Brain pericyte (primary cell): ENCODE results near the gene TTC34.

Source experiments
- DNase-seq: peaks from one replicate; pipeline ENCODE4 v3.0.0-alpha.2; 2012; ENCODE audit warnings: low read depth, low spot score

TTC34 gene

DNA sequence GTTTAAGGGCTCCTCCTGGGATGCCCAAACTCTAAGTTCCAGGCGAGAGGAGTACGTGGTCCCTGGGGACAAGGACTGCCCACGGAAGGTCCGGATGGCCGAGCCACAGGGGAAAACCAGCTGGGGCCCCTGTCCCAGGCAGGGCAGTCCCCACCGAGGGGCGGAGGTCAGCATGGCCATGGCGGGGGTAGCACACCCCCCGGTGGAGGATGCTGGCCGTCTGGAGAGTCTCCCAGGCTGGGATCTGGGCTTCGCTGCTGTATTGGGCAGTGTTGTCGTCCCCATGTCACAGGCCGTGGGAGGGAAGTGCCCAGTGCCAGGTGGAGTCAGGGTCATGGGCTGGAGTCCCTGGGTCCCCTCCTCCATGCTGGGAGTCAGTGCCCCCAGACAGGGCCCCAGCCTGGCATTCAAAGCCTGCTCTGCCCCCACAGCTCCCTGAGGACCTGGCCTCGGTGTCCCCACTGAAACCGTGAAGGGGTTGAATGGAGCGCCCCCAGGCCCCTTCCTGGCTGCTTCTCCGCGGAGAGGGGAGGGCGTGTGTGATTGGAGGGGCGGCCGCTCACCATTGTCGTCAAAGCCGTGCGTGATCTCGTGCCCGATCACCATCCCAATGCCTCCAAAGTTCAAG is 208.1 kb downstream of the TTC34 start:
- no peak for DNase-seq

DNA sequence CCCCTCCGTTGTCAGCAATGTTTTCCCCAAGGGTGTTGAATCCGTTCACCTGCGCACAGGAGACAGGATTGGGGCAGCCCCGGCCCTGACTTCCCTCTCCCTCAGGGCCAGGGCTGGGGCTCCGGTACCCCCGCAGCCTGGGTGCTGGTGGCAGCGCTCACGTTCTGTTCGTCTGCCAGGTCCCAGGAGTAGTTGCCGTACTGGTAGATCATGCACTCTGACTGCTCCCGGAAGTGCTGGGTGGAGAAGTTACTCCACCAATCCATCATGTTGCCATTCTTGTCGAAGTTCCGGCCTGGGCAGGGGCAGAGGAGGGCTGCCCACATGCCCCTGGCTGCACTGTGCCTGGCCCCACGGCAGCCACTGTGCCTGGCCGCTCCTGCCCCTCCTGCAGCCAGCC is 208.8 kb downstream of the TTC34 start:
- no peak for DNase-seq

GRCh38 chr1:2591581-2592261 is 209.8 kb downstream of the TTC34 start:
- DNase-seq: no peak

DNA sequence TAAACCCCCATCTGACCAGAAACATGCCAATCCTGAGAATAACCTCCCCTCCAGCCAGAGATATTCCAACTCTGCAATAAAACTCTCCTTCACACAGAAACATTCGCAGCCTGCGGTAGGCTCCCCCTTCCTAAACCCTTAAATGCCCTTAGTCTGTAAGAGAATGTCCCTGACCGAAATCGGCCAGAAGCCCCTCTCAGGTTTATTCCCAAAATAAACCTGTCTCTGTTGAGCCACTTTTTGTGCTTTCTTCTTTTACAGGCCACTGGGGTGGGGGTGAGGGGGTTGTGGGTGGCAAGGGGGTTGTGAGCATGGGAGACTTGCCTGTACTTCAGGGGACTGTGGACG is 210.3 kb downstream of the TTC34 start:
- no peak for DNase-seq

GRCh38 chr1:2590233-2591141 is 211.0 kb downstream of the TTC34 start:
- no peak for DNase-seq

GRCh38 chr1:2589431-2590232 is 211.9 kb downstream of the TTC34 start:
- DNase-seq: no peak

GRCh38 chr1:2588661-2589430 is 212.6 kb downstream of the TTC34 start:
- DNase-seq: no peak

- DNase-seq: no peak
Measured at GRCh38 chr1:2587860-2588571, 213.5 kb downstream of the TTC34 start.

DNA sequence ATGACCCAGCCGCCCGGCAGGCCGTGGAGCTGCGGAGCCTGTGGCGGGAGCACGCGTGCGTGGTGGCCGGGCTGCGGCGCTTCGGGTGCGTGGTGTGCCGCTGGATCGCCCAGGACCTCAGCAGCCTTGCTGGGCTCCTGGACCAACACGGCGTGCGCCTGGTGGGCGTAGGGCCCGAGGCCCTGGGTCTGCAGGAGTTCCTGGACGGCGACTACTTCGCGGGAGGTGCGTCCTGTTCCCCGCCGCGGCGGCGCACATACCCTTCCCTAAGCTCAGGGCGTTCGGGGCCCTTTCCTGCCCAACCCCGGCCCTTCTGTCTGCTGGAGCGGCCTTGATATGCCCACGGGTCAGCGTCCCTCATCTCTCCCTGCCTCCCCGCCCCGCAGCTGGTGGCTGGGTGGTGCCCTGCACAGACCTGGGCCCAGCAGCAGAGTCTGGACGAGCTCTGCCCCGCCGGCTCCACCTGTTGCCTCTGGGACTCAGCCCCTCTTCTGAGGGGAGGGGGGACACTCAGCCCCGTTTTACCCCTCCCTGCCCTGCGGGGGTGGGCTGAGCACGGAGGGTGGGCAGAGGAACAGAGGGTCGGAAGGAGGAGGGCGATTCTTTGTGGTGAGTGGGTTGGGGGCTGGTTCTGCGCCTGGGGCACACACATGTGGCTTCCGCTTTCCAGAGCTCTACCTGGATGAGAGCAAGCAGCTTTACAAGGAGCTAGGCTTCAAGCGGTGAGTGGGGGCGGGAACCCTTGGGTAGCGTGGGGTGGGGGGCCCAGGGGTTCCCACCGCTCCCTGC is 214.2 kb downstream of the TTC34 start:
- DNase-seq: no peak

DNA sequence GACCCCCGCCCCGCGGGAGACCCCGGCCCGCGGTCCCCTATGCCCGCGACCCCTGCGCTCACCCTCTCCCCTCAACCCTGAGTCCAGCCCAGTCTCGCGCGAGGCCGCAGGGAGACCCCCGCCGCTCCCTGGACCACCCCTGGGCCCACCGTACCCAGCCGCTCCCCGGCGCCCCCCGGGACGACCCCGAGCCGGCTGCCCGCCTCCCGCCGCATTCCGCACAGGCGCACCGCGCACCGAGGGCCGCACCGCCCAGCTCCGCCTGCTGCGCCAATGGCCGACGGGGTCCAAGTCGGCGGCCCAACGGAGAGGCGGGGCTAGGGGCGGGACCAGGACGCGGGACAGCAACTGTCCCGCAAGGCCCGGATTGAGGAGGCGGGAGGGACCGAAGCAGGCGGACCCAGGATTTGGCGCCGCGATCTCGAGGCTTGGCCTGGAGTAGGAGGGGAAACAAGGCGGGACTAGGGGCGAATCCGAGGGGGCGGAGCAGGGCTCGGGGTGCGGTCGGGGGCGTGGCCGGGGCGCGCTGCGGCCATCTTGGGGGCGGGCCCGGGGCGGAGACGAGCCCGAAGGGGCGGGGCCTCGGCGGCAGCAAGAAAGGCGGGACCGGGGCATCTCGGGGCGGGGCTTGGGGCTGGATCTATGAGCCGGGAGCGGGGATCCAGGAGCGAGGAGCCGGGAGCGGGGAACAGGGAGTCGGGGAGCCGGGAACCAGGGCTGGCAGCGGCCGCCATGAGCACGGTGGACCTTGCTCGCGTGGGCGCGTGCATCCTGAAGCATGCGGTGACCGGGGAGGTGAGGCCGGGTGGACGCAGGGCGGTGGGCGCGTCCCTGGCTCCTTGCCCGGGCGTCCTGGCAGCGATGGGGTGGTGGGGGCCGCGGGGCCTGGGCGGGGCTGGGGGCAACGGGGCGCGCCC is 215.1 kb downstream of the TTC34 start, which contains the start of gene PRXL2B:
Gene PRXL2B (plus strand): TSS at position 624 of the 917 bp plus-strand sequence. CDS start 109 bp downstream, at position 733.
- DNase-seq: peak; percentile 96
